SK-N-MC (cell line): ENCODE data around the gene DOCK1.

ENCODE experiments used
- EZH2 ChIP-seq: fragments of 200-600 bp; sonication (generic); IDR thresholded peaks from one replicate; pipeline ENCODE4 v1.6.1; 2017; ENCODE audit warnings: antibody characterized with exemption
- FOXP2 ChIP-seq: optimal IDR thresholded peaks from 2 replicates; pipeline ENCODE3; 2011; ENCODE audit warnings: mild to moderate bottlenecking, moderate library complexity; ENCODE audit not compliant: insufficient read depth; ENCODE audit errors: extremely low read length, control extremely low read depth
- POLR2AphosphoS5 ChIP-seq: IDR thresholded peaks from 2 replicates; pipeline ENCODE4 v1.6.1; 2012; ENCODE audit warnings: mild to moderate bottlenecking, low read depth, low read length, borderline replicate concordance

DNA sequence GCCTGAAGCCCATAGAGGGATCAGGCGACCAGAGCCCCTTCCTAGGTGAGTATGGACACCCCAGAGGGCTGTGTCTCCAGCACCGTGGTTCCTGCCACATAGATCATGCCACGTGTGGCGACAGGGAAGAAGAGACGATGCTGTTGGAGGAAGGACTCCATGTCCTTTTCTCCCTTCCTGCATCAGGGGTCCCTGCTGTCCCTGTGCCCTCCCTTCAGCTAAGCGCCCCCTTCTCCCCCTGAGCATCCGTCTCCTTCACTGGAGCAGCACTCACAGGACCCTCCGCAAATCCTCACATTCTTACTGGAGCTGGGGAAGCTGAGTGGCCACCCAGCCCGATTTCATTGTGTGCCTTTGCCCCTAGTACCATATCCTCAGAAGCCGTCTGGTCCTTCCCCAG, 558.3 kb downstream of the DOCK1 start:
- no peak for TF ChIP-seq EZH2
- no peak for TF ChIP-seq POLR2AphosphoS5
- no peak for TF ChIP-seq FOXP2
